Mesendoderm (in vitro differentiated cells): ENCODE results near the gene SRGAP2B.
"Not testable (repeated sequence)": the region's sequence is repeated elsewhere in the genome, so short reads cannot be mapped to it uniquely, and the experiment has no call there.

Experiments used
- DNase-seq: peaks from one replicate; pipeline ENCODE4 v3.0.0; 2013
- H2AK5ac ChIP-seq: 2 replicates; pipeline ENCODE4 v1.6.1; 2013; ENCODE audit warnings: low read length, inconsistent platforms
- H2BK120ac ChIP-seq: 2 replicates; pipeline ENCODE4 v1.6.1; 2013; ENCODE audit warnings: low read depth, mild to moderate bottlenecking, low read length, moderate library complexity, mixed read lengths
- H2BK15ac ChIP-seq: replicated peaks from 2 replicates; pipeline ENCODE4 v1.6.1; 2013; ENCODE audit warnings: low read depth, mild to moderate bottlenecking, moderate library complexity
- H2BK5ac ChIP-seq: 2 replicates; pipeline ENCODE4 v1.6.1; 2013; ENCODE audit warnings: low read length, inconsistent platforms
- H3K18ac ChIP-seq: 2 replicates; pipeline ENCODE4 v1.6.1; 2013; ENCODE audit warnings: mild to moderate bottlenecking, low read length, mixed read lengths
- H3K23ac ChIP-seq: one replicate; pipeline ENCODE4 v1.6.1; 2013; ENCODE audit warnings: low read length
- H3K27ac ChIP-seq: 2 replicates; pipeline ENCODE4 v1.5.1; 2013; ENCODE audit warnings: low read depth, mild to moderate bottlenecking, inconsistent platforms, low read length, moderate library complexity
- H3K27me3 ChIP-seq: 2 replicates; pipeline ENCODE4 v1.6.1; 2013; ENCODE audit warnings: low read length, control low read depth, mild to moderate bottlenecking, inconsistent platforms; ENCODE audit not compliant: insufficient read depth, poor library complexity
- H3K36me3 ChIP-seq: 2 replicates; pipeline ENCODE4 v1.6.1; 2013; ENCODE audit warnings: low read length, inconsistent platforms; ENCODE audit not compliant: control insufficient read depth, insufficient read depth
- H3K4ac ChIP-seq: one replicate; pipeline ENCODE4 v1.6.1; 2013; ENCODE audit warnings: low read depth, mild to moderate bottlenecking, low read length, moderate library complexity
- H3K4me1 ChIP-seq: 2 replicates; pipeline ENCODE4 v1.6.1; 2013; ENCODE audit warnings: low read depth, low read length, inconsistent platforms; ENCODE audit not compliant: control insufficient read depth
- H3K4me2 ChIP-seq: 2 replicates; pipeline ENCODE4 v1.6.1; 2013; ENCODE audit warnings: low read length
- H3K4me3 ChIP-seq: 2 replicates; pipeline ENCODE4 v1.5.1; 2013; ENCODE audit warnings: mild to moderate bottlenecking, low read length
- H3K56ac ChIP-seq: one replicate; pipeline ENCODE4 v1.6.1; 2013; ENCODE audit warnings: low read length
- H3K79me1 ChIP-seq: 2 replicates; pipeline ENCODE4 v1.6.1; 2013; ENCODE audit warnings: low read length, inconsistent platforms
- H3K79me2 ChIP-seq: 2 replicates; pipeline ENCODE4 v1.6.1; 2013; ENCODE audit warnings: mild to moderate bottlenecking, low read length; ENCODE audit not compliant: control insufficient read depth, insufficient read depth
- H3K9ac ChIP-seq: 2 replicates; pipeline ENCODE4 v1.6.1; 2013; ENCODE audit warnings: low read length, inconsistent platforms
- H4K5ac ChIP-seq: one replicate; pipeline ENCODE4 v1.6.1; 2013; ENCODE audit warnings: low read length
- H4K8ac ChIP-seq: one replicate; pipeline ENCODE4 v1.6.1; 2013; ENCODE audit warnings: low read depth, mild to moderate bottlenecking, control low read depth, low read length, moderate library complexity
- WGBS: extraction: QIAGEN DNeasy Blood & Tissue Kit; methylation state at CpG from one replicate; pipeline ENCODE4 v1.1.7; 2013; ENCODE audit warnings: low lambda C conversion rate, missing lambda C conversion rate; ENCODE audit not compliant: insufficient coverage; ENCODE audit errors: extremely low coverage; 5-methylcytosine and 5-hydroxymethylcytosine counted together

Gene SRGAP2B

GRCh38 chr1:145115587-145116493 lies 20.7 kb upstream of the SRGAP2B start:
- not testable (repeated sequence) for H3K36me3 ChIP-seq, H3K4me2 ChIP-seq, H3K18ac ChIP-seq, DNase-seq, H3K79me1 ChIP-seq, H3K4me1 ChIP-seq, H3K79me2 ChIP-seq, H3K23ac ChIP-seq, H3K4ac ChIP-seq, H4K5ac ChIP-seq, H2BK15ac ChIP-seq, H3K27me3 ChIP-seq, H4K8ac ChIP-seq, H3K56ac ChIP-seq, H3K4me3 ChIP-seq, H3K27ac ChIP-seq, H3K9ac ChIP-seq, H2AK5ac ChIP-seq, H2BK120ac ChIP-seq, H2BK5ac ChIP-seq
- no CpG with 5 or more reads among the region's 6 CpGs for WGBS

DNA sequence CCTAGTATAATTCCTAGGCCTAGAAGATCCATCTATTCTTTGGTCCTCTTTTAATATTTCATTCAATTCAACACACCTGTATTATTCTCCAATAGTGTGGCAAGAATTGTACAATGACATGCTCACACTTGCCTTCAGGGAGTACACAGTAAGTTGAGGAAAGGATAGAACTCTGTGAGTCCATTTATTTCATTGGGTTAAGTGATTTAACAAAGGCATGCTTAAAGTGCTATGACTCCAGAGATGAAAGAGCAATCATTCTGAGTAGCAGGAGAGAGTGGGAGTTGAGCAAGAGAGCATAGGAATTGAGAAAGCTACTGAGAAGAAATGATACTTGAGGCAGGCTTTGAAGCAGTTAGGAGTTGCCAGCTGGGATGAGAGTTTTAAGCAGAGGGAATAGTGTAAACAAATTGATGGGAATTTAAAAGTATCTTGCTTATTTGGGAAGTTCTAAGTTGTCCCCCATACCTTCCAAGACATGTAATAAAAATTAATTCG lies 19.5 kb upstream of the SRGAP2B start:
- no CpG with 5 or more reads among the region's 1 CpG for WGBS
- H2BK5ac ChIP-seq, H3K23ac ChIP-seq, H3K79me2 ChIP-seq, DNase-seq, H3K79me1 ChIP-seq, H2AK5ac ChIP-seq, H3K27ac ChIP-seq, H2BK15ac ChIP-seq, H4K5ac ChIP-seq, H4K8ac ChIP-seq, H3K56ac ChIP-seq, H3K9ac ChIP-seq, H3K4ac ChIP-seq, H3K36me3 ChIP-seq, H3K27me3 ChIP-seq, H3K18ac ChIP-seq, H3K4me2 ChIP-seq, H3K4me3 ChIP-seq, H2BK120ac ChIP-seq, H3K4me1 ChIP-seq: not testable (repeated sequence)

DNA sequence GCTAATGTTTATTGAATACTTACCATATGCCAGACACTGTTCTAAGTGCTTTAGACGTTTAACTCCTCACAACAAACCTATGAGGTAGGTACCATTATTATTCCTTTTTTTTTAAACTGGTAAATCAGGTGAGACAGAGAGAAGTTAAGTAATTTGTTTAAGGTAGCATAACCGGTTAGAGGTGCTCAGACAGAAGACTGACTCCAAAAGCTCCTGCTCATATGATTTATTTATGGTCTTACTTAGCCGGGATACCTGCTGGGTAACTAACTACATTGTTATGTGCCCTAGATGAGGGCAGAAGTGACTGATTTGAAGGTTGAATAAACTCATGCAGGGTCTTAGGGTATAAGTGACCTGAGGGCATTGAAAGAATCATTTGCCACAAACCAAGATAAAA lies 17.6 kb upstream of the SRGAP2B start:
- H3K4me1 ChIP-seq, H4K5ac ChIP-seq, H3K4ac ChIP-seq, H3K27me3 ChIP-seq, H3K9ac ChIP-seq, H3K4me3 ChIP-seq, H3K18ac ChIP-seq, H3K4me2 ChIP-seq, H3K27ac ChIP-seq, H2BK120ac ChIP-seq, H3K36me3 ChIP-seq, H3K23ac ChIP-seq, H2AK5ac ChIP-seq, DNase-seq, H2BK15ac ChIP-seq, H3K79me2 ChIP-seq, H4K8ac ChIP-seq, H3K56ac ChIP-seq, H3K79me1 ChIP-seq, H2BK5ac ChIP-seq: not testable (repeated sequence)
- WGBS = no CpG with 5 or more reads among the region's 3 CpGs

- H3K79me2 ChIP-seq, H2BK15ac ChIP-seq, DNase-seq, H3K4me1 ChIP-seq, H2BK120ac ChIP-seq, H3K23ac ChIP-seq, H2AK5ac ChIP-seq, H3K4me3 ChIP-seq, H3K56ac ChIP-seq, H3K79me1 ChIP-seq, H4K5ac ChIP-seq, H3K27me3 ChIP-seq, H3K18ac ChIP-seq, H3K4ac ChIP-seq, H3K27ac ChIP-seq, H3K9ac ChIP-seq, H2BK5ac ChIP-seq, H3K36me3 ChIP-seq, H4K8ac ChIP-seq, H3K4me2 ChIP-seq: not testable (repeated sequence)
- WGBS = no CpG with 5 or more reads among the region's 3 CpGs
Observed at GRCh38 chr1:145111674-145112073, 16.5 kb upstream of the SRGAP2B start.

GRCh38 chr1:145103294-145103693 lies 8.2 kb upstream of the SRGAP2B start:
- WGBS = no CpG with 5 or more reads among the region's 2 CpGs

More at GRCh38 chr1:145103294-145103693, 8.2 kb upstream of the SRGAP2B start:
- H3K4me2 ChIP-seq, H3K23ac ChIP-seq, H3K4ac ChIP-seq, H3K36me3 ChIP-seq, H3K79me1 ChIP-seq, H3K4me1 ChIP-seq, H2AK5ac ChIP-seq, H3K18ac ChIP-seq, DNase-seq, H2BK120ac ChIP-seq, H3K4me3 ChIP-seq, H3K79me2 ChIP-seq, H2BK5ac ChIP-seq, H3K27me3 ChIP-seq, H4K8ac ChIP-seq, H4K5ac ChIP-seq, H3K27ac ChIP-seq, H3K9ac ChIP-seq, H3K56ac ChIP-seq, H2BK15ac ChIP-seq: not testable (repeated sequence)
